Measurements from ENCODE around the gene RARB.

GRCh38 chr3:25420147-25420546 lies 7.9 kb upstream of the RARB start:
- TF ChIP-seq CTCF (IDR thresholded peaks at IDR 0.05) (no peak), POLR2A (IDR thresholded peaks at IDR 0.05) (no peak), POLR2AphosphoS5 (IDR thresholded peaks at IDR 0.05; ENCODE audit: insufficient read depth in 1 of 2, low read depth in 1 of 2) (no peak)

All from vagina (tissue), 2 donors.